ENCODE results near the gene GAB2. TPM values are rescaled to one million over a fixed set of nuclear protein-coding genes. Genes with fewer than 3 reads are reported as not detected.

Gene GAB2
- total and polyA plus RNA-seq, 10 of the 15 experiments (the other 5 are each of a cell fraction or from before 2014, with no cell fraction given), result 0.69 to 12.6 (median 3.8) TPM

- ChIA-PET RAD21 (ENCODE audit: unreplicated experiment) (interaction anchor here (0.6 to 5.7 kb wide), 14 partner anchors 9 to 189 kb away, joined by 3 to 137 read pairs (median 6); partner anchors contain the start of gene NARS2), CTCF (interaction anchor here (0.6 to 11.9 kb wide), 23 partner anchors 8 to 197 kb away, joined by 3 to 280 read pairs (median 6); partner anchors contain the start of gene NARS2), SMC1A (ENCODE audit: uncharacterized antibody, unreplicated experiment) (interaction anchor here (0.6 to 7.1 kb wide), 14 partner anchors 9 to 234 kb away, joined by 3 to 108 read pairs (median 7); partner anchors contain the start of gene NARS2), POLR2A (interaction anchor here (0.6 to 2.9 kb wide), 6 partner anchors 59 to 337 kb away, joined by 3 to 15 read pairs (median 4); partner anchors contain the start of gene NDUFC2)
- WGBS (ENCODE audit: insufficient coverage, insufficient replicate concordance, low lambda C conversion rate, missing lambda C conversion rate), result 2% methylated on average over 38 of the region's 38 CpGs
- H2AFZ ChIP-seq (ENCODE audit: control insufficient read depth, low read depth, low read length), result peak overlapping the region; percentile 59
- TSS peak; percentile 55 for BruUV-seq (replicated peaks)
- intact Hi-C loops (cut with micrococcal nuclease; ENCODE audit: unreplicated experiment), result loop anchor here (1.0 to 5.0 kb wide), 4 partner anchors 16 to 188 kb away; no protein-coding TSS in a partner anchor
- DNase-seq (ENCODE audit: low read depth, low spot score) (no peak), FAIRE-seq (no peak), ATAC-seq (peak; percentile 63)
- no peaks in the 10 kb centered on the region for H4K20me1 ChIP-seq (ENCODE audit: control insufficient read depth, insufficient read depth)
- no peaks in the 10 kb centered on the region for H3K79me2 ChIP-seq (ENCODE audit: control insufficient read depth, insufficient read depth, low read length)
- H3K4me3 ChIP-seq, result peak overlapping the region; percentile 74
- no peaks in the 10 kb centered on the region for H3K36me3 ChIP-seq (ENCODE audit: control insufficient read depth in 2 of 2, insufficient read depth in 2 of 2, low read length in 1 of 2)
- H3K9me3 ChIP-seq (replicated peaks; ENCODE audit: control insufficient read depth, insufficient read depth, low read length), result no peaks in the 10 kb centered on the region
- H3K27me3 ChIP-seq (replicated peaks in 1 of 2; ENCODE audit: control insufficient read depth in 2 of 2, insufficient read depth in 2 of 2, low read length in 1 of 2), result no peaks in the 10 kb centered on the region
- H3K4me1 ChIP-seq (ENCODE audit: control insufficient read depth, insufficient read depth, low read length), result peaks cover 22% of the 10 kb centered on the region
- H3K27ac ChIP-seq (ENCODE audit: control insufficient read depth, insufficient read depth), result peak overlapping the region; percentile 56
- in situ Hi-C loops (cut with MboI), result loop anchor here (5.0 kb wide), 1 partner anchor 146 kb away; no protein-coding TSS in a partner anchor
- H3K4me2 ChIP-seq (ENCODE audit: control insufficient read depth, insufficient read depth), result peak overlapping the region; percentile 95
- H3K9ac ChIP-seq (ENCODE audit: control insufficient read depth, insufficient read depth, low read length), result peak overlapping the region; percentile 64
- no peak for TF ChIP-seq HCFC1 (IDR thresholded peaks at IDR 0.05; ENCODE audit: low read length)
- peak; percentile 87 for TF ChIP-seq ZNF384 (IDR thresholded peaks at IDR 0.05; ENCODE audit: borderline replicate concordance, low read depth, low read length)
- TF ChIP-seq ETV6 (conservative IDR thresholded peaks at IDR 0.05 in 1 of 2, IDR thresholded peaks at IDR 0.05 in 1 of 2; ENCODE audit: borderline replicate concordance in 1 of 2, low read depth in 1 of 2), result no peak
- TF ChIP-seq SRF (IDR thresholded peaks at IDR 0.05; ENCODE audit: low read depth in 2 of 2, low read length in 2 of 2), result 0 out of 4 replicates have a peak, but pooled peaks of 1 of the 2 experiments have one; percentile 2
- no peak for TF ChIP-seq HDGF (IDR thresholded peaks at IDR 0.05)
- TF ChIP-seq SMARCA5 (IDR thresholded peaks at IDR 0.05), result 0 out of 2 replicates have a peak, but pooled peaks have one; percentile 48
- TF ChIP-seq CREB1 (IDR thresholded peaks at IDR 0.05; ENCODE audit: low read depth), result peak; percentile 66; the same call in 1 of the 2 replicates
- no peak for TF ChIP-seq YBX1 (IDR thresholded peaks at IDR 0.05)
- TF ChIP-seq LARP7 (IDR thresholded peaks at IDR 0.05), result no peak
- TF ChIP-seq MEF2A (IDR thresholded peaks at IDR 0.05; ENCODE audit: insufficient read depth, low read depth, low read length), result 0 out of 2 replicates have a peak, but pooled peaks have one; percentile 9
- TF ChIP-seq NFYA (IDR thresholded peaks at IDR 0.05; ENCODE audit: borderline replicate concordance, low read depth, low read length), result no peak
- TF ChIP-seq ZNF207 (IDR thresholded peaks at IDR 0.05; ENCODE audit: borderline replicate concordance), result peak; percentile 70; the same call in 1 of the 2 replicates
- peak; percentile 72 to 75 (median 72) for TF ChIP-seq CTCF (IDR thresholded peaks at IDR 0.05 in 2 of 3, conservative IDR thresholded peaks at IDR 0.05 in 1 of 3; ENCODE audit: control insufficient read depth in 2 of 3, extremely low read depth in 1 of 3, insufficient read depth in 1 of 3, low read depth in 3 of 3, low read length in 3 of 3)
- TF ChIP-seq MLLT1 (IDR thresholded peaks at IDR 0.05), result peak; percentile 49; the same call in 1 of the 2 replicates
- TF ChIP-seq POLR2AphosphoS5 (IDR thresholded peaks at IDR 0.05; ENCODE audit: low read length), result no peak
- no peak for TF ChIP-seq FOXM1 (IDR thresholded peaks at IDR 0.05; ENCODE audit: low read depth, low read length)
- TF ChIP-seq RUNX3 (IDR thresholded peaks at IDR 0.05; ENCODE audit: low read length), result 0 out of 2 replicates have a peak, but pooled peaks have one; percentile 5
- TF ChIP-seq EED (IDR thresholded peaks at IDR 0.05; ENCODE audit: low read depth), result peak; percentile 52
- peak; percentile 46; the same call in 1 of the 2 replicates for TF ChIP-seq MXI1 (IDR thresholded peaks at IDR 0.05; ENCODE audit: low read depth, low read length)
- no peak for TF ChIP-seq ZNF217 (IDR thresholded peaks at IDR 0.05)
Measured at GRCh38 chr11:78416285-78417174, 1.1 kb downstream of the GAB2 start.
